ENCODE data around the gene FHIP1A.

The FHIP1A gene

DNA sequence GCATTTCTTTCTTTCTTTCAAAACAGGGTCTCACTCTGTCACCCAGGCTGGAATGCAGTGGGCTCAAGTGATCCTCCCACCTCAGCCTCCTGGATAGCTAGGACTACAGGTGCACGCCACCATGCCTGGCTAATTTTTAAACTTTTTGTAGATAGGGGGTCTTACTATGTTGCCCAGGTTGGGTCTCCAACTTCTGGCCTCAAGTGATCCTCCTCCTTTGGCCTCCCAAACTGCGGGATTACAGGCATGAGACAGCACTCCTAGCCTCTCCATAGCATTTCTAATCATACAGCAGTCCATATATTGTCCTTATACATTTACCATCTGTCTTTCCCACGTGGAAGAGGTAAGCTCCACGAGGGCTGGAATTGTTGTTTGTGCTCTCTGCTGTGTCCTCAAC, 2.0 kb upstream of the FHIP1A start:
- no peak for DNase-seq (ENCODE audit: low read depth)
- H3K4me3 ChIP-seq (ENCODE audit: low read length): no peak overlapping the region

GRCh38 chr4:151407466-151408379, 1.3 kb upstream of the FHIP1A start:
- DNase-seq (ENCODE audit: low read depth): no peak
- TF ChIP-seq, protein P1, sequence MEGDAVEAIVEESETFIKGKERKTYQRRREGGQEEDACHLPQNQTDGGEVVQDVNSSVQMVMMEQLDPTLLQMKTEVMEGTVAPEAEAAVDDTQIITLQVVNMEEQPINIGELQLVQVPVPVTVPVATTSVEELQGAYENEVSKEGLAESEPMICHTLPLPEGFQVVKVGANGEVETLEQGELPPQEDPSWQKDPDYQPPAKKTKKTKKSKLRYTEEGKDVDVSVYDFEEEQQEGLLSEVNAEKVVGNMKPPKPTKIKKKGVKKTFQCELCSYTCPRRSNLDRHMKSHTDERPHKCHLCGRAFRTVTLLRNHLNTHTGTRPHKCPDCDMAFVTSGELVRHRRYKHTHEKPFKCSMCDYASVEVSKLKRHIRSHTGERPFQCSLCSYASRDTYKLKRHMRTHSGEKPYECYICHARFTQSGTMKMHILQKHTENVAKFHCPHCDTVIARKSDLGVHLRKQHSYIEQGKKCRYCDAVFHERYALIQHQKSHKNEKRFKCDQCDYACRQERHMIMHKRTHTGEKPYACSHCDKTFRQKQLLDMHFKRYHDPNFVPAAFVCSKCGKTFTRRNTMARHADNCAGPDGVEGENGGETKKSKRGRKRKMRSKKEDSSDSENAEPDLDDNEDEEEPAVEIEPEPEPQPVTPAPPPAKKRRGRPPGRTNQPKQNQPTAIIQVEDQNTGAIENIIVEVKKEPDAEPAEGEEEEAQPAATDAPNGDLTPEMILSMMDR (conservative IDR thresholded peaks at IDR 0.05; ENCODE audit: low read depth, low read length): peak; percentile 17
- peak overlapping the region; percentile 70 for H3K4me3 ChIP-seq (ENCODE audit: low read length)

More for the DNA sequence above, 2.0 kb upstream of the FHIP1A start:
- TF ChIP-seq, protein P1 (conservative IDR thresholded peaks at IDR 0.05; ENCODE audit: low read depth, low read length): no peak

- TF ChIP-seq, protein P1 (conservative IDR thresholded peaks at IDR 0.05; ENCODE audit: low read depth, low read length): no peak
- no peak for DNase-seq (ENCODE audit: low read depth)
- H3K4me3 ChIP-seq (ENCODE audit: low read length): peak overlapping the region; percentile 70
Measured at GRCh38 chr4:151408380-151408629, 671 bp upstream of the FHIP1A start.

GRCh38 chr4:151409470-151410313, 716 bp downstream of the FHIP1A start:
- TF ChIP-seq, protein P1 (conservative IDR thresholded peaks at IDR 0.05; ENCODE audit: low read depth, low read length): no peak
- DNase-seq (ENCODE audit: low read depth): no peak
- peak overlapping the region; percentile 83 for H3K4me3 ChIP-seq (ENCODE audit: low read length)

DNA sequence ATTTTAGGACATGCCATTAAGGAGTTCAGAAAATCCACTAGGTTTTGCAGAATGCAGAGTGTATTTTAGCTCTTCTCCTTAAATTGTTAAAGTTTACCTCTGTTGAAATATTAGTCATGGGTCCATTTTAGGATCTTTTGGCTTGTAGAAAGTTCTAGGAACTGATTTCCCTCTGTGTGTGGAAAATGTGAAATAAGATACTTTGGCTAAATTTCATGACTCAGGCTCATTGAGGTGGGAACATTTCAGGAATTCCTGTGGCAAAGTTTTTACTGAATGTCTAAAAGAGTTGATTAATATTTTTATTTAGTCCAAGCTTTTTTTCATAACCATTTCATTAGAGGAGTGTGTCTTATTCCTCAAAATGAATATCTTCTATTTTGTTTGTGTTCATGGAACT, 7.0 kb downstream of the FHIP1A start:
- DNase-seq (ENCODE audit: low read depth): no peak
- H3K4me3 ChIP-seq (ENCODE audit: low read length): no peak overlapping the region
- TF ChIP-seq, protein P1 (conservative IDR thresholded peaks at IDR 0.05; ENCODE audit: low read depth, low read length): no peak

DNA sequence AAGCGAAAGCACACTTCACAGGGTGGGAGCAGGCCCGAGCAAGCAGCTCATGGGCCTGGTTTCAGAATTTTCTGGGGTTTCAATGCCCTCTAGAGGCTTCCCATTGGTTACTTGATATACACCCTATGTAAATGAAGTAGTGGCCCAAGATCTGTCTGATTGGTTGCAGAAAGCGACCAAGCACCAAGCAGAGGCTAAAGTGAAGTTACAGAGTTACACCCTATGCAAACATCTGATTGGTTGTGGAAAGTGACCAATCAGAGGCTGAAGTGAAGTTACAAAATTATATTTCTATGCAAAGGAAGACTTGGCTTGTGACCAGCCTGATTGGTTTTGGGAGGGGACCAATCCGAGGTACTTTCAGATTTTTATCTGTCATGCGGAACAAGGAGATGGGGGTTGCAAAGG, 8.2 kb downstream of the FHIP1A start:
- TF ChIP-seq, protein P1 (conservative IDR thresholded peaks at IDR 0.05; ENCODE audit: low read depth, low read length): no peak
- DNase-seq (ENCODE audit: low read depth): no peak
- H3K4me3 ChIP-seq (ENCODE audit: low read length): no peak overlapping the region
